Measurements from ENCODE around the gene GRK5. TPM values are rescaled to one million over a fixed set of nuclear protein-coding genes. Genes with fewer than 3 reads are reported as not detected.

Gene GRK5
- total and polyA plus RNA-seq, 2 donors, result 23.8 to 27.0 TPM

- 87% methylated on average over 7 of the region's 7 CpGs for WGBS
- Histone ChIP-seq H3K4me1 (ENCODE audit: insufficient read depth) (peaks cover 2% of the 10 kb centered on the region), H3K36me3 (ENCODE audit: insufficient read depth) (no peaks in the 10 kb centered on the region), H3K4me3 (ENCODE audit: low read depth, low read length) (no peak overlapping the region), H3K27ac (ENCODE audit: low read depth) (no peak overlapping the region)
- DNase-seq (ENCODE audit: extremely low spot score), result no peak
Measured at GRCh38 chr10:119284679-119285096, 77.3 kb downstream of the GRK5 start.

- DNase-seq (ENCODE audit: extremely low spot score), result no peak
- Histone ChIP-seq H3K4me3 (ENCODE audit: low read depth, low read length) (no peak overlapping the region), H3K36me3 (ENCODE audit: insufficient read depth) (no peaks in the 10 kb centered on the region), H3K4me1 (ENCODE audit: insufficient read depth) (peaks cover 2% of the 10 kb centered on the region), H3K27ac (ENCODE audit: low read depth) (no peak overlapping the region)
- WGBS, result 87% methylated on average over 9 of the region's 9 CpGs
Measured at GRCh38 chr10:119285495-119286267, 78.3 kb downstream of the GRK5 start.

- Histone ChIP-seq H3K4me1 (ENCODE audit: insufficient read depth) (peaks cover 2% of the 10 kb centered on the region), H3K4me3 (ENCODE audit: low read depth, low read length) (no peak overlapping the region), H3K36me3 (ENCODE audit: insufficient read depth) (no peaks in the 10 kb centered on the region), H3K27ac (ENCODE audit: low read depth) (no peak overlapping the region)
- DNase-seq (ENCODE audit: extremely low spot score), result no peak
- 89% methylated on average over 6 of the region's 6 CpGs for WGBS
Measured at GRCh38 chr10:119286516-119286915, 79.1 kb downstream of the GRK5 start.

- no peaks in the 10 kb centered on the region for H3K36me3 ChIP-seq (ENCODE audit: insufficient read depth)
- H3K4me3 ChIP-seq (ENCODE audit: low read depth, low read length), result no peak overlapping the region
- DNase-seq (ENCODE audit: extremely low spot score), result no peak
- 96% methylated on average over 2 of the region's 2 CpGs for WGBS
- no peak overlapping the region for H3K27ac ChIP-seq (ENCODE audit: low read depth)
- peaks cover 2% of the 10 kb centered on the region for H3K4me1 ChIP-seq (ENCODE audit: insufficient read depth)
Measured at GRCh38 chr10:119286983-119287633, 79.7 kb downstream of the GRK5 start.

- WGBS, result 89% methylated on average over 7 of the region's 7 CpGs
- H3K27ac ChIP-seq (ENCODE audit: low read depth), result no peak overlapping the region
- H3K4me3 ChIP-seq (ENCODE audit: low read depth, low read length), result no peak overlapping the region
- peaks cover 2% of the 10 kb centered on the region for H3K4me1 ChIP-seq (ENCODE audit: insufficient read depth)
- H3K36me3 ChIP-seq (ENCODE audit: insufficient read depth), result no peaks in the 10 kb centered on the region
- no peak for DNase-seq (ENCODE audit: extremely low spot score)
Measured at GRCh38 chr10:119288574-119289001, 81.2 kb downstream of the GRK5 start.

- no peak for DNase-seq (ENCODE audit: extremely low spot score)
- H3K27ac ChIP-seq (ENCODE audit: low read depth), result no peak overlapping the region
- H3K4me3 ChIP-seq (ENCODE audit: low read depth, low read length), result no peak overlapping the region
- peaks cover 2% of the 10 kb centered on the region for H3K4me1 ChIP-seq (ENCODE audit: insufficient read depth)
- 81% methylated on average over 8 of the region's 8 CpGs for WGBS
- no peaks in the 10 kb centered on the region for H3K36me3 ChIP-seq (ENCODE audit: insufficient read depth)
Measured at GRCh38 chr10:119289227-119289920, 82.0 kb downstream of the GRK5 start.

GRCh38 chr10:119290301-119291048 lies 83.1 kb downstream of the GRK5 start:
- no peak for DNase-seq (ENCODE audit: extremely low spot score)
- 65% methylated on average over 12 of the region's 12 CpGs for WGBS
- H3K4me1 ChIP-seq (ENCODE audit: insufficient read depth), result peaks cover 2% of the 10 kb centered on the region
- no peak overlapping the region for H3K27ac ChIP-seq (ENCODE audit: low read depth)
- H3K4me3 ChIP-seq (ENCODE audit: low read depth, low read length), result no peak overlapping the region
- no peaks in the 10 kb centered on the region for H3K36me3 ChIP-seq (ENCODE audit: insufficient read depth)

GRCh38 chr10:119291223-119291900 lies 84.0 kb downstream of the GRK5 start:
- no peaks in the 10 kb centered on the region for H3K36me3 ChIP-seq (ENCODE audit: insufficient read depth)
- no peak overlapping the region for H3K4me3 ChIP-seq (ENCODE audit: low read depth, low read length)
- H3K4me1 ChIP-seq (ENCODE audit: insufficient read depth), result no peaks in the 10 kb centered on the region
- WGBS, result 77% methylated on average over 6 of the region's 6 CpGs
- no peak overlapping the region for H3K27ac ChIP-seq (ENCODE audit: low read depth)
- DNase-seq (ENCODE audit: extremely low spot score), result no peak

- no peak for DNase-seq (ENCODE audit: extremely low spot score)
- Histone ChIP-seq H3K4me3 (ENCODE audit: low read depth, low read length) (no peak overlapping the region), H3K27ac (ENCODE audit: low read depth) (no peak overlapping the region), H3K4me1 (ENCODE audit: insufficient read depth) (no peaks in the 10 kb centered on the region), H3K36me3 (ENCODE audit: insufficient read depth) (no peaks in the 10 kb centered on the region)
- WGBS, result 87% methylated on average over 11 of the region's 11 CpGs
Measured at GRCh38 chr10:119292968-119293760, 85.8 kb downstream of the GRK5 start.

GRCh38 chr10:119296703-119297102 lies 89.3 kb downstream of the GRK5 start:
- Histone ChIP-seq H3K36me3 (ENCODE audit: insufficient read depth) (no peaks in the 10 kb centered on the region), H3K27ac (ENCODE audit: low read depth) (no peak overlapping the region), H3K4me1 (ENCODE audit: insufficient read depth) (no peaks in the 10 kb centered on the region), H3K4me3 (ENCODE audit: low read depth, low read length) (no peak overlapping the region)
- DNase-seq (ENCODE audit: extremely low spot score), result no peak
- WGBS, result 92% methylated on average over 4 of the region's 4 CpGs

GRCh38 chr10:119297207-119297968 lies 90.0 kb downstream of the GRK5 start:
- Histone ChIP-seq H3K4me1 (ENCODE audit: insufficient read depth) (no peaks in the 10 kb centered on the region), H3K4me3 (ENCODE audit: low read depth, low read length) (no peak overlapping the region), H3K27ac (ENCODE audit: low read depth) (no peak overlapping the region), H3K36me3 (ENCODE audit: insufficient read depth) (no peaks in the 10 kb centered on the region)
- no peak for DNase-seq (ENCODE audit: extremely low spot score)
- 95% methylated on average over 5 of the region's 5 CpGs for WGBS

- Histone ChIP-seq H3K4me1 (ENCODE audit: insufficient read depth) (no peaks in the 10 kb centered on the region), H3K4me3 (ENCODE audit: low read depth, low read length) (no peak overlapping the region), H3K27ac (ENCODE audit: low read depth) (no peak overlapping the region), H3K36me3 (ENCODE audit: insufficient read depth) (no peaks in the 10 kb centered on the region)
- no peak for DNase-seq (ENCODE audit: extremely low spot score)
- 98% methylated on average over 4 of the region's 4 CpGs for WGBS
Measured at GRCh38 chr10:119298810-119299209, 91.4 kb downstream of the GRK5 start.
